Retinal pigment epithelial cell (primary cell): ENCODE results near the gene MAP7D1.
A peak's percentile ranks its signal among the peaks of the same experiment; 100 is the strongest.

ENCODE experiments used
- DNase-seq: peaks from one replicate; pipeline ENCODE4 v3.0.0-alpha.2; 2010; ENCODE audit warnings: low read depth
- H3K4me3 ChIP-seq: 2 replicates; pipeline ENCODE4 v1.5.1; 2011; ENCODE audit warnings: mild to moderate bottlenecking, low read length, control low read depth, moderate library complexity
- TF ChIP-seq, protein P1 (sequence below): conservative IDR thresholded peaks from 2 replicates; pipeline ENCODE4 v1.5.1; 2011; ENCODE audit warnings: low read depth, low read length, control low read depth, inconsistent platforms

Gene MAP7D1

GRCh38 chr1:36160949-36161485 lies 5.1 kb downstream of the MAP7D1 start:
- peak overlapping the region; percentile 38 for H3K4me3 ChIP-seq
- TF ChIP-seq, protein P1, sequence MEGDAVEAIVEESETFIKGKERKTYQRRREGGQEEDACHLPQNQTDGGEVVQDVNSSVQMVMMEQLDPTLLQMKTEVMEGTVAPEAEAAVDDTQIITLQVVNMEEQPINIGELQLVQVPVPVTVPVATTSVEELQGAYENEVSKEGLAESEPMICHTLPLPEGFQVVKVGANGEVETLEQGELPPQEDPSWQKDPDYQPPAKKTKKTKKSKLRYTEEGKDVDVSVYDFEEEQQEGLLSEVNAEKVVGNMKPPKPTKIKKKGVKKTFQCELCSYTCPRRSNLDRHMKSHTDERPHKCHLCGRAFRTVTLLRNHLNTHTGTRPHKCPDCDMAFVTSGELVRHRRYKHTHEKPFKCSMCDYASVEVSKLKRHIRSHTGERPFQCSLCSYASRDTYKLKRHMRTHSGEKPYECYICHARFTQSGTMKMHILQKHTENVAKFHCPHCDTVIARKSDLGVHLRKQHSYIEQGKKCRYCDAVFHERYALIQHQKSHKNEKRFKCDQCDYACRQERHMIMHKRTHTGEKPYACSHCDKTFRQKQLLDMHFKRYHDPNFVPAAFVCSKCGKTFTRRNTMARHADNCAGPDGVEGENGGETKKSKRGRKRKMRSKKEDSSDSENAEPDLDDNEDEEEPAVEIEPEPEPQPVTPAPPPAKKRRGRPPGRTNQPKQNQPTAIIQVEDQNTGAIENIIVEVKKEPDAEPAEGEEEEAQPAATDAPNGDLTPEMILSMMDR = peak; percentile 57
- no peak for DNase-seq

DNA sequence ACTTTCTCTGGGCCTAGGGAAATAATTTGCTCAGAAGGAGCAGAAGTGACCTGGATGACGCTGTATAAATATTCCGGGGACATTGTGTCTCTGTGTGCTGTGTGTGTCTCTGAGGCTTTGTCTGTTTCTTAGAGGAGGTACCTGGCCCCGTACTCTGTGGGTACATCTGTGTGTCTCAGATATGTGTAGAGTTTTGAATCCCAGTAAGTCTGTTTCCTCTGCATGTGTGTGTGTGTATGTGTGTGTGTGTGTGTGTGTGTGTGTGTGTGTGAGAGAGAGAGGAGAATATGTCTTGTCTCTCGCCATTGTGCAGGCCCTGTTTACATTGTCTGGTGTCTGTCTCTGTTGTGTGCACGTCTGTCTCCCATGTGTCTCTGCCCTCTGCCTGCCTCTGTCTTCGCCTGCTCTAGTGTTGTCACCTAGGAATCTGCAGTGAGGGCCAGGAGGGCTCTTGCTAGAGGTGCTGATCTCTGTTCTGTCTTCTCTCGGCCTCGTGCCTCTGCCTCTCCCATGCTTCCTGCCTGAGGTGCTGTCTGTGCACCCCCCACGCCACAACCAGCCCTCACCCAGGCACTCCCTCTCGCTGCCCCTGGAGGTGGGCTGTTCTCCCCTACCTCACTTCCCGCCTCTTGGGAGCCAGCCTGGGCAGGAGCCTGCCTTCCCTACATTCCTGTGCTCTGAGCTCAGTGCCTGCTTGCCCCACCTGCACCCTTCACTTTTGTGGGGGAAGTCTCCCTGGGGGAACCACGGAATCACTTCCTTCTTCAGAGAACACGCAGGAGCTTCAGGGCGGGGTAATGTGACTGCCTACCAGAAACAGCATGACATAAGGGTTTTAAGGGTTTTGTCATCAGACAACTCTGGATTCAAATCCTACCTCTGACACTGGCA lies 5.9 kb downstream of the MAP7D1 start:
- H3K4me3 ChIP-seq = peak overlapping the region; percentile 38
- no peak for DNase-seq
- TF ChIP-seq, protein P1 = no peak

GRCh38 chr1:36162680-36163239 lies 6.8 kb downstream of the MAP7D1 start:
- no peak overlapping the region for H3K4me3 ChIP-seq
- DNase-seq = no peak
- TF ChIP-seq, protein P1 = no peak

GRCh38 chr1:36163426-36163825 lies 7.5 kb downstream of the MAP7D1 start:
- no peak overlapping the region for H3K4me3 ChIP-seq
- no peak for DNase-seq
- TF ChIP-seq, protein P1 = no peak

DNA sequence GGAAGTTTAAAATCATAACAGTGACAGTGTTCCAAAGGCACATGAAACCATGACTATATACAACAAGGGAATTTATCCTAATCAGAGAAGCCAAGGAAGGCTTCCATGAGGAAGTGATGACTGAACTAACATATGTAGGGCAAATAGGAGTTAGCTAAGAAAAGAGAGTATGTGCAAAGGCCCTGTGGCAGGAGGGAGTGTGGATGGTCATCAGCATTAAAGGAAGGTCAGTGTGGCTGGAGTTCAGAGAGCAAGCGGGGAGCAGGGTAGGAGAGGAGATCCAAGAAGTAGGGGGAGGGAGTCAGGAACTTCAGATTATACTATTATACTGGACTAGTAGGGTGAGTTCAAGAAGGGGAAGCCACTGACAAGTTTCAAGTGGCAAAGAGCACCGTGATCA lies 8.4 kb downstream of the MAP7D1 start:
- TF ChIP-seq, protein P1 = no peak
- DNase-seq = no peak
- no peak overlapping the region for H3K4me3 ChIP-seq

DNA sequence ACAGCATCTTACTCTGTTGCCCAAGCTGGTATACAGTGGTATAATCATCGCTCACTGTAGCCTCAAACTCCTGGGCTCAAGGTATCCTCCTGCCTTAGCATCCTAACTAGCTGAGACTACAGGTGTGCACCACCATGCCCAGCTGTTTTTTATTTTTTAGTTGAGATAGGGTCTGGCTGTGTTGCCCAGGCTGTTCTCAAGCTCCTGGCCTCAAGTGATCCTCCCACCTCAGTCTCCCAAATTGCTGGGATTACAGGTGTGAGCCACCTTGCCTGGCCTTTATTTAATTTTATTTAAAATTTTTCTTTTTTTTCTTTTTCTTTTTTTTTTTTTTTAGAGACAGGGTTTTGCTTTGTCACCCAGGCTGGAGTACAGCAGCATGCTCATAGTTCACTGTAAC lies 9.2 kb downstream of the MAP7D1 start:
- no peak overlapping the region for H3K4me3 ChIP-seq
- TF ChIP-seq, protein P1 = no peak
- DNase-seq = no peak
